Dedifferentiated amniotic fluid mesenchymal stem cell (primary cell): ENCODE measurements around the gene PAQR8.
A peak's percentile ranks its signal among the peaks of the same experiment; 100 is the strongest.
"Not testable (repeated sequence)": the region's sequence is repeated elsewhere in the genome, so short reads cannot be mapped to it uniquely, and the experiment has no call there.

ENCODE experiments used
- DNase-seq: peaks from one replicate; pipeline ENCODE4 v3.0.0-alpha.2; 2016; ENCODE audit errors: extremely low spot score

Gene PAQR8

GRCh38 chr6:52410979-52411378 lies 49.0 kb downstream of the PAQR8 start:
- no peak for DNase-seq

GRCh38 chr6:52411911-52412310 lies 50.0 kb downstream of the PAQR8 start:
- DNase-seq = no peak

GRCh38 chr6:52415333-52415732 lies 53.4 kb downstream of the PAQR8 start:
- no peak for DNase-seq

GRCh38 chr6:52415917-52416628 lies 54.1 kb downstream of the PAQR8 start:
- DNase-seq = no peak

GRCh38 chr6:52416629-52417151 lies 54.7 kb downstream of the PAQR8 start:
- peak; percentile 68 for DNase-seq

- DNase-seq = peak; percentile 86
Measured at GRCh38 chr6:52417675-52418111, 55.7 kb downstream of the PAQR8 start.

GRCh38 chr6:52418606-52419005 lies 56.7 kb downstream of the PAQR8 start:
- DNase-seq = no peak

- peak; percentile 98 for DNase-seq
Measured at GRCh38 chr6:52419809-52420667, 58.1 kb downstream of the PAQR8 start, which contains the start of gene EFHC1. TSS of gene EFHC1 (plus strand) at chr6:52420342. CDS start at chr6:52420411, 69 bp downstream.

- DNase-seq = no peak
Measured at GRCh38 chr6:52420668-52421358, 58.9 kb downstream of the PAQR8 start.

- no peak for DNase-seq
Measured at GRCh38 chr6:52422156-52422555, 60.2 kb downstream of the PAQR8 start.

- no peak for DNase-seq
Measured at GRCh38 chr6:52423448-52423847, 61.5 kb downstream of the PAQR8 start.

- peak; percentile 84 for DNase-seq
Measured at GRCh38 chr6:52423971-52424381, 62.0 kb downstream of the PAQR8 start.

GRCh38 chr6:52424513-52424912 lies 62.6 kb downstream of the PAQR8 start:
- DNase-seq = no peak

- DNase-seq = no peak
Measured at GRCh38 chr6:52426667-52427066, 64.7 kb downstream of the PAQR8 start.

- DNase-seq = not testable (repeated sequence)
Measured at GRCh38 chr6:52433294-52433693, 71.3 kb downstream of the PAQR8 start.

- no peak for DNase-seq
Measured at GRCh38 chr6:52435345-52435744, 73.4 kb downstream of the PAQR8 start.

GRCh38 chr6:52438926-52439325 lies 77.0 kb downstream of the PAQR8 start:
- no peak for DNase-seq

- no peak for DNase-seq
Measured at GRCh38 chr6:52454556-52454955, 92.6 kb downstream of the PAQR8 start.

- DNase-seq = no peak
Measured at GRCh38 chr6:52457096-52457495, 95.1 kb downstream of the PAQR8 start.
